H9 (cell line): ENCODE measurements around the gene MYRIP. TPM values are rescaled to one million over a fixed set of nuclear protein-coding genes. Genes with fewer than 3 reads are reported as not detected.

Experiments used
- DNase-seq: peaks from one replicate; pipeline ENCODE4 v3.0.0-alpha.2; 2017
- H2AFZ ChIP-seq: one replicate; pipeline ENCODE4 v1.6.1; 2013; ENCODE audit warnings: mild to moderate bottlenecking, low read length, control low read depth, moderate library complexity
- H2AK5ac ChIP-seq: 2 replicates; pipeline ENCODE4 v1.6.1; 2013; ENCODE audit warnings: low read length, control low read depth, mixed read lengths; ENCODE audit not compliant: insufficient read length
- H2BK120ac ChIP-seq: one replicate; pipeline ENCODE4 v1.6.1; 2013; ENCODE audit warnings: low read depth, mild to moderate bottlenecking, low read length, control low read depth, inconsistent platforms; ENCODE audit not compliant: poor library complexity, severe bottlenecking
- H2BK12ac ChIP-seq: 2 replicates; pipeline ENCODE4 v1.6.1; 2013; ENCODE audit warnings: low read length, control low read depth, mixed read lengths, low read depth; ENCODE audit not compliant: insufficient read length
- H2BK15ac ChIP-seq: 2 replicates; pipeline ENCODE4 v1.6.1; 2013; ENCODE audit warnings: low read depth, low read length, control low read depth
- H2BK20ac ChIP-seq: one replicate; pipeline ENCODE4 v1.6.1; 2013; ENCODE audit warnings: low read depth, mild to moderate bottlenecking, low read length, control low read depth, inconsistent platforms; ENCODE audit not compliant: poor library complexity, severe bottlenecking
- H2BK5ac ChIP-seq: 2 replicates; pipeline ENCODE4 v1.6.1; 2013; ENCODE audit warnings: low read length, control low read depth, mixed read lengths; ENCODE audit not compliant: insufficient read length
- H3K14ac ChIP-seq: 2 replicates; pipeline ENCODE4 v1.6.1; 2013; ENCODE audit warnings: low read length, control low read depth; ENCODE audit not compliant: insufficient read depth
- H3K18ac ChIP-seq: 2 replicates; pipeline ENCODE4 v1.6.1; 2013; ENCODE audit warnings: low read depth, mild to moderate bottlenecking, mixed read lengths, low read length, control low read depth; ENCODE audit not compliant: insufficient read length
- H3K23ac ChIP-seq: 2 replicates; pipeline ENCODE4 v1.6.1; 2013; ENCODE audit warnings: low read length, control low read depth, mixed read lengths, low read depth; ENCODE audit not compliant: insufficient read length
- H3K23me2 ChIP-seq: 2 replicates; pipeline ENCODE4 v1.6.1; 2013; ENCODE audit warnings: low read depth, mild to moderate bottlenecking, mixed read lengths, low read length, control low read depth; ENCODE audit not compliant: insufficient read length, poor library complexity, severe bottlenecking
- H3K27ac ChIP-seq: 2 replicates; pipeline ENCODE4 v1.5.1; 2013; ENCODE audit warnings: low read length, control low read depth, mixed read lengths, low read depth; ENCODE audit not compliant: insufficient read length
- H3K27me3 ChIP-seq: 2 replicates; pipeline ENCODE4 v1.6.1; 2013; ENCODE audit warnings: low read length, control low read depth, inconsistent platforms; ENCODE audit not compliant: insufficient read depth
- H3K4ac ChIP-seq: 2 replicates; pipeline ENCODE4 v1.6.1; 2013; ENCODE audit warnings: low read depth, mild to moderate bottlenecking, control low read depth, inconsistent platforms, low read length, moderate library complexity
- H3K4me1 ChIP-seq: 2 replicates; pipeline ENCODE4 v1.6.1; 2013; ENCODE audit warnings: low read length, control low read depth, inconsistent platforms; ENCODE audit not compliant: insufficient read depth
- H3K4me2 ChIP-seq: 2 replicates; pipeline ENCODE4 v1.6.1; 2013; ENCODE audit warnings: low read length, control low read depth, mixed read lengths; ENCODE audit not compliant: insufficient read length, insufficient read depth
- H3K56ac ChIP-seq: 2 replicates; pipeline ENCODE4 v1.6.1; 2013; ENCODE audit warnings: low read depth, mild to moderate bottlenecking, mixed read lengths, low read length, control low read depth; ENCODE audit not compliant: insufficient read length
- H3K79me1 ChIP-seq: 2 replicates; pipeline ENCODE4 v1.6.1; 2013; ENCODE audit warnings: low read depth, mild to moderate bottlenecking, moderate library complexity, low read length, control low read depth, inconsistent platforms; ENCODE audit not compliant: insufficient read depth, poor library complexity, severe bottlenecking
- H3K79me2 ChIP-seq: 2 replicates; pipeline ENCODE4 v1.6.1; 2013; ENCODE audit warnings: low read length, control low read depth, inconsistent platforms; ENCODE audit not compliant: insufficient read depth
- H3K9ac ChIP-seq: 2 replicates; pipeline ENCODE4 v1.6.1; 2013; ENCODE audit warnings: low read length, control low read depth, mixed read lengths; ENCODE audit not compliant: insufficient read length; ENCODE audit errors: extremely low read depth
- H3K9me3 ChIP-seq: one replicate; pipeline ENCODE4 v1.6.1; 2013; ENCODE audit warnings: low read depth, low read length, inconsistent platforms; ENCODE audit not compliant: control insufficient read depth
- H3T11ph ChIP-seq: one replicate; pipeline ENCODE4 v1.6.1; 2013; ENCODE audit warnings: mild to moderate bottlenecking, low read length, control low read depth, inconsistent platforms
- H4K20me1 ChIP-seq: one replicate; pipeline ENCODE4 v1.6.1; 2013; ENCODE audit not compliant: control insufficient read depth, insufficient read length, insufficient read depth
- H4K5ac ChIP-seq: 2 replicates; pipeline ENCODE4 v1.6.1; 2013; ENCODE audit warnings: low read depth, mild to moderate bottlenecking, mixed read lengths, low read length, control low read depth; ENCODE audit not compliant: insufficient read length
- H4K8ac ChIP-seq: replicated peaks from 2 replicates; pipeline ENCODE4 v1.6.1; 2013; ENCODE audit warnings: low read length, control low read depth, mixed read lengths, low read depth; ENCODE audit not compliant: insufficient read length
- H4K91ac ChIP-seq: 2 replicates; pipeline ENCODE4 v1.6.1; 2013; ENCODE audit warnings: low read depth, mild to moderate bottlenecking, moderate library complexity, mixed read lengths, low read length, control low read depth; ENCODE audit not compliant: insufficient read length
- H3K27ac Mint-ChIP-seq, 3 experiments: 2 replicates in 2 of 3; 3 replicates in 1 of 3; pipeline ENCODE4 v1.8.0; 2020 to 2021; ENCODE audit warnings: mixed read lengths in 3 of 3, mild to moderate bottlenecking in 1 of 3, moderate library complexity in 1 of 3
- H3K27me3 Mint-ChIP-seq: 2 replicates; pipeline ENCODE4 v1.8.0; 2021; ENCODE audit warnings: low read depth, mild to moderate bottlenecking, moderate library complexity, mixed read lengths
- H3K36me3 Mint-ChIP-seq, 3 experiments: 2 replicates in 2 of 3; 3 replicates in 1 of 3; pipeline ENCODE4 v1.8.0; 2020 to 2021; ENCODE audit warnings: low read depth in 3 of 3, mixed read lengths in 3 of 3; ENCODE audit not compliant: insufficient read depth in 1 of 3
- H3K4me1 Mint-ChIP-seq, 2 experiments: 2 replicates each; pipeline ENCODE4 v1.8.0; 2020; ENCODE audit warnings: mixed read lengths in 2 of 2
- H3K4me3 Mint-ChIP-seq, 2 experiments: 2 replicates in 1 of 2; 3 replicates in 1 of 2; pipeline ENCODE4 v1.8.0; 2020 to 2021; ENCODE audit warnings: mild to moderate bottlenecking in 2 of 2, mixed read lengths in 2 of 2, moderate library complexity in 1 of 2
- H3K9me3 Mint-ChIP-seq, 2 experiments: 2 replicates in 1 of 2; 3 replicates in 1 of 2; pipeline ENCODE4 v1.8.0; 2020; ENCODE audit warnings: mild to moderate bottlenecking in 2 of 2, mixed read lengths in 2 of 2, moderate library complexity in 1 of 2
- WGBS: extraction: QIAGEN DNeasy Blood & Tissue Kit; methylation state at CpG from one replicate; pipeline ENCODE4 v1.1.7; 2013; ENCODE audit warnings: missing lambda C conversion rate, low lambda C conversion rate, mixed read lengths; ENCODE audit not compliant: insufficient read length; ENCODE audit errors: extremely low coverage; 5-methylcytosine and 5-hydroxymethylcytosine counted together
- total RNA-seq: library from RNA; stranded (reverse); gene quantifications from 2 replicates; pipeline ENCODE4 v1.2.1, GENCODE V29; 2021
- TF ChIP-seq, protein P1 (sequence below): fragments of 200-600 bp; sonication (generic); conservative IDR thresholded peaks from 3 replicates; pipeline ENCODE4 v1.8.0; 2021; ENCODE audit warnings: antibody characterized with exemption, mild to moderate bottlenecking

MYRIP gene
- total RNA-seq, 1 experiment from 2014 or later: 1.8 TPM

GRCh38 chr3:39962581-39962980 lies 153.2 kb downstream of the MYRIP start:
- no peak overlapping the region for H3K23ac ChIP-seq
- no peaks in the 10 kb centered on the region for H4K20me1 ChIP-seq
- no peak overlapping the region for H4K8ac ChIP-seq
- no peak overlapping the region for H2BK5ac ChIP-seq
- no peak overlapping the region for H3K56ac ChIP-seq
- Mint-ChIP-seq H3K27ac (no peak overlapping the region; a peak in 1 of 7 replicates), H3K9me3 (peaks cover 0 to 2% of the 10 kb centered on the region in 2 experiments; a peak in 2 of 5 replicates), H3K4me1 (peaks cover 21 to 27% of the 10 kb centered on the region in 2 experiments), H3K36me3 (no peaks in the 10 kb centered on the region), H3K4me3 (no peak overlapping the region), H3K27me3 (no peaks in the 10 kb centered on the region; the same call in 1 of the 2 replicates)
- no peaks in the 10 kb centered on the region for H3K23me2 ChIP-seq
- TF ChIP-seq, protein P1, sequence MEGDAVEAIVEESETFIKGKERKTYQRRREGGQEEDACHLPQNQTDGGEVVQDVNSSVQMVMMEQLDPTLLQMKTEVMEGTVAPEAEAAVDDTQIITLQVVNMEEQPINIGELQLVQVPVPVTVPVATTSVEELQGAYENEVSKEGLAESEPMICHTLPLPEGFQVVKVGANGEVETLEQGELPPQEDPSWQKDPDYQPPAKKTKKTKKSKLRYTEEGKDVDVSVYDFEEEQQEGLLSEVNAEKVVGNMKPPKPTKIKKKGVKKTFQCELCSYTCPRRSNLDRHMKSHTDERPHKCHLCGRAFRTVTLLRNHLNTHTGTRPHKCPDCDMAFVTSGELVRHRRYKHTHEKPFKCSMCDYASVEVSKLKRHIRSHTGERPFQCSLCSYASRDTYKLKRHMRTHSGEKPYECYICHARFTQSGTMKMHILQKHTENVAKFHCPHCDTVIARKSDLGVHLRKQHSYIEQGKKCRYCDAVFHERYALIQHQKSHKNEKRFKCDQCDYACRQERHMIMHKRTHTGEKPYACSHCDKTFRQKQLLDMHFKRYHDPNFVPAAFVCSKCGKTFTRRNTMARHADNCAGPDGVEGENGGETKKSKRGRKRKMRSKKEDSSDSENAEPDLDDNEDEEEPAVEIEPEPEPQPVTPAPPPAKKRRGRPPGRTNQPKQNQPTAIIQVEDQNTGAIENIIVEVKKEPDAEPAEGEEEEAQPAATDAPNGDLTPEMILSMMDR: no peak
- H3K18ac ChIP-seq: no peak overlapping the region
- H3K27ac ChIP-seq: no peak overlapping the region
- no peak overlapping the region for H2BK20ac ChIP-seq
- H4K5ac ChIP-seq: no peak overlapping the region
- no peak overlapping the region for H3K4ac ChIP-seq
- H3K79me2 ChIP-seq: no peaks in the 10 kb centered on the region
- H2BK15ac ChIP-seq: no peak overlapping the region
- WGBS: no CpG with 5 or more reads among the region's 1 CpG
- H3K79me1 ChIP-seq: no peaks in the 10 kb centered on the region
- peaks cover 5% of the 10 kb centered on the region; the same call in 1 of the 2 replicates for H3K4me1 ChIP-seq
- no peak overlapping the region for H3K4me2 ChIP-seq
- H2AFZ ChIP-seq: no peak overlapping the region
- no peaks in the 10 kb centered on the region for H3K27me3 ChIP-seq
- no peak for DNase-seq
- no peak overlapping the region for H2BK12ac ChIP-seq
- H3K14ac ChIP-seq: no peak overlapping the region
- no peaks in the 10 kb centered on the region for H3K9me3 ChIP-seq
- no peak overlapping the region for H2AK5ac ChIP-seq
- no peak overlapping the region for H2BK120ac ChIP-seq
- no peak overlapping the region for H4K91ac ChIP-seq
- H3T11ph ChIP-seq: no peak overlapping the region
- no peak overlapping the region for H3K9ac ChIP-seq
